Activated naive CD4-positive, alpha-beta T cell treated with anti-CD3 and anti-CD28 coated beads for 36 hours (primary cell): ENCODE data around the gene ACMSD. TPM values are rescaled to one million over a fixed set of nuclear protein-coding genes. Genes with fewer than 3 reads are reported as not detected.

Experiments used
- CTCF ChIA-PET: fragments of 350-600 bp; sonication (Branson Sonifier 250); formaldehyde crosslinking; loops from one replicate; lab custom pipeline; 2021; ENCODE audit warnings: antibody characterized with exemption; lab: Charles Lee
- DNase-seq: peaks from one replicate; pipeline ENCODE4 v3.0.0-alpha.2; 2020
- H3K27ac Mint-ChIP-seq: one replicate; pipeline ENCODE4 v1.8.0; 2021; ENCODE audit warnings: mild to moderate bottlenecking, mixed read lengths
- H3K27me3 Mint-ChIP-seq: one replicate; pipeline ENCODE4 v1.8.0; 2021; ENCODE audit warnings: low read depth, mixed read lengths
- H3K36me3 Mint-ChIP-seq: one replicate; pipeline ENCODE4 v1.8.0; 2021; ENCODE audit warnings: low read depth, mixed read lengths
- H3K4me1 Mint-ChIP-seq: one replicate; pipeline ENCODE4 v1.8.0; 2021; ENCODE audit warnings: low read depth, mixed read lengths
- H3K4me3 Mint-ChIP-seq: one replicate; pipeline ENCODE4 v1.8.0; 2021; ENCODE audit warnings: mild to moderate bottlenecking, moderate library complexity, mixed read lengths
- H3K9me3 Mint-ChIP-seq: one replicate; pipeline ENCODE4 v1.8.0; 2021; ENCODE audit warnings: mixed read lengths
- intact Hi-C: fragments of 100-400 bp; cut with micrococcal nuclease; formaldehyde crosslinking; loops from one replicate; pipeline ENCODE4 v1.15.1; 2023
- microRNA-seq: library from miRNA; unstranded; fragments of <30 nt; microRNA quantifications from one replicate; pipeline ENCODE4 v1.2.0, GENCODE V29; 2022; ENCODE audit warnings: borderline microRNAs expressed, borderline replicate concordance
- total RNA-seq, 2 experiments: library from RNA; stranded (reverse); gene quantifications; one replicate each; pipeline ENCODE4 v1.2.3, GENCODE V29; 2021

The ACMSD gene
- total RNA-seq, 2 experiments from 2014 or later, result not detected

DNA sequence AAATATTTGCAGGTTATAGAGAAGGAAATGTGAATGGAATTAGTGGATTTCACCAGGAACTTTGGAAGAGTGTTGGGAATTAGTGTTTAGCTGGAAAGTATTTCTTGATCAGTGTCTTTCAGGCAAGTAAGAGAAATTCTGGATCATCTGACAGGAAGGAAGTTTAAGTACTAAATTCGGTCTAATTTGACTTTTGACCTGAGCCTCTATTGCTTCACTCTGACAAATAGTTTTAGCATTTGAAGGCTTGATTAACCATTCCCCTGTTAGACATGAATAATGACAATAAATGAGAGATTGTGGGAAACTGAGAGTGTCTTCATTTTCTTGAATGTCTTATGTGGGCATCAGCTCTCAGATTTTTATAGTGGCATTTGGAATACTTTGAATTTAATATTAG is 96.2 kb downstream of the ACMSD start:
- Mint-ChIP-seq H3K27me3 (no peaks in the 10 kb centered on the region), H3K27ac (no peak overlapping the region), H3K9me3 (no peaks in the 10 kb centered on the region), H3K36me3 (peaks cover 22% of the 10 kb centered on the region), H3K4me3 (no peak overlapping the region), H3K4me1 (peaks cover 61% of the 10 kb centered on the region)
- CTCF ChIA-PET, result no interaction called here
- intact Hi-C loops, result no loop called here
- no peak for DNase-seq

DNA sequence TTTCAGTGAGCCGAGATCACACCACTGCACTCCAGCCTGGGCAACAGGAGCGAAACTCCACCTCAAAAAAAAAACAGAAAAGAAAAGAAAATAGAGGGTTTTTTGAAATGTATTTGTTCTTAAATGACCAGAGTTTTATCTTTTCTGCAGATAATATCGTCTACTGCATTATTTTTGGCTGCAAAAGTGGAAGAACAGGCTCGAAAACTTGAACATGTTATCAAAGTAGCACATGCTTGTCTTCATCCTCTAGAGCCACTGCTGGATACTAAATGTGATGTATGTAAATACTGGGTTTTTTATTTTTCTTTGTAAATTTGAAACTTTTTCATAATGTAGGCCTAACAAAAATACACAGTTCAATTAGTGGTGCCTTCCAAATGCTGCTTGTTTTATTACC is 98.3 kb downstream of the ACMSD start:
- DNase-seq, result no peak
- CTCF ChIA-PET, result interaction anchor here (0.8 kb wide), 1 partner anchor 14 kb away, joined by 3 read pairs; no protein-coding TSS in a partner anchor
- peaks cover 27% of the 10 kb centered on the region for H3K36me3 Mint-ChIP-seq
- H3K4me3 Mint-ChIP-seq, result no peak overlapping the region
- H3K27me3 Mint-ChIP-seq, result no peaks in the 10 kb centered on the region
- no peaks in the 10 kb centered on the region for H3K9me3 Mint-ChIP-seq
- H3K27ac Mint-ChIP-seq, result no peak overlapping the region
- H3K4me1 Mint-ChIP-seq, result peaks cover 50% of the 10 kb centered on the region
- intact Hi-C loops, result no loop called here

DNA sequence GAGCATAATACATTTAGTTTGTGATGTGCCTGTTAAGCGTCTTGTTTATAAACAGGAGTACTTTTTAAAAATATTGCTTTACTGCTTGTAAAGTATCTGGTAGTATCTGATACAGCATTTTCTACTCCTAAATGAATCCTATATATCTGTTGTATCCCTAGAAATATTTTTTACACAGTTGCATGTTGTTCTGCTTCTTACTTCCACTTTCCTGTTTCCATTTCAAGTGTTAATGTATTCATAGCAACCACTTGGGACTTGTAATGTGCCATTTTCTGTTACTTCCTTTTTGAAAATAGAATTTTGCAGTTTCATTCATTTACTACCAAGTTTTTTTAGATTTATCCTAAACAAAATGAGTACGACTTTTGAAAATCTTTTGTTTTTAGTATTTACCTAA is 105.1 kb downstream of the ACMSD start:
- intact Hi-C loops, result no loop called here
- peaks cover 32% of the 10 kb centered on the region for H3K4me1 Mint-ChIP-seq
- CTCF ChIA-PET, result no interaction called here
- no peaks in the 10 kb centered on the region for H3K9me3 Mint-ChIP-seq
- H3K27me3 Mint-ChIP-seq, result no peaks in the 10 kb centered on the region
- H3K4me3 Mint-ChIP-seq, result no peak overlapping the region
- H3K27ac Mint-ChIP-seq, result no peak overlapping the region
- DNase-seq, result no peak
- H3K36me3 Mint-ChIP-seq, result peaks cover 38% of the 10 kb centered on the region

DNA sequence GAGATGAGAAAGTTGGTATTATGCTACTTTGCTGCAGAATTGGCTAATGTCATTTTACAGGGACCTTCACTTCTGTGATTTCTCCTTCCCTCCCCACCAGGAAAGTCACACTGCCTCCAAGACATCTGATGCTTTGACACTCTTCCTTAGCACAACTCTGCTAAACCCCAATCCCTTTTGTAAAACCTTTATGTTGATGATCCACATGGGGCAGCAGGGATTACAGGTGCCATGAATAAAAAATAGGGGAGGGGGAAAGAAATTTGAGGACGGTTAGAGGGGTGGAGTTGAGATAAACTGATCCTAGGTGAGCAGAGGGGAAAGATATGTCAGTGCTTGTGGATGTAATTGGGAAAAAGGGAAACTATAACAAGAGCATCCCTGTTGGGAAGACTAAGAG is 106.6 kb downstream of the ACMSD start:
- Mint-ChIP-seq H3K27ac (peak overlapping the region; percentile 1), H3K27me3 (no peaks in the 10 kb centered on the region), H3K36me3 (peaks cover 34% of the 10 kb centered on the region), H3K9me3 (no peaks in the 10 kb centered on the region), H3K4me1 (peaks cover 38% of the 10 kb centered on the region), H3K4me3 (no peak overlapping the region)
- intact Hi-C loops, result no loop called here
- CTCF ChIA-PET, result interaction anchor here (0.6 kb wide), 1 partner anchor 12 kb away, joined by 3 read pairs; no protein-coding TSS in a partner anchor
- DNase-seq, result no peak

DNA sequence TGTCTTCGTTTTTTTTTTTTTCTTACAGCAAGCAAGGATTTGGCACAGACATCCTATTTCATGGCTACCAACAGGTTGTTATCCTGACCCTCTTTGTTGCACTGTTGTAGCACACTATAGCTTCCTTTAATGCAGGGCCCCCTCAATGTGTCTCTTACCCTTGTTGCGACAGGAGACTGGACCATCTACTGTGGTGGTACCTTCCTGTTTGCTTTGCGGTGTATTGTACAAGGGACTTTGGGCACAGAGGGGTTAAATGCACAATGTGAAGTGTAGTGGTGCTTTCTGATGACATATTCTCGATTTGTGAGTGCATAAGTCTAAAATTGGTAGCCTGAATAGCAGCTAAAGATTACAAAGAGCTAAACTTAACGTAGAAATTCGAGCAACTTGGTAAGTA is 107.7 kb downstream of the ACMSD start:
- Mint-ChIP-seq H3K4me3 (no peak overlapping the region), H3K27ac (no peak overlapping the region), H3K4me1 (peaks cover 40% of the 10 kb centered on the region), H3K36me3 (peaks cover 34% of the 10 kb centered on the region), H3K27me3 (no peaks in the 10 kb centered on the region), H3K9me3 (no peaks in the 10 kb centered on the region)
- intact Hi-C loops, result no loop called here
- CTCF ChIA-PET, result interaction anchor here (0.6 kb wide), 3 partner anchors 84 to 1120 kb away, joined by 3 read pairs; no protein-coding TSS in a partner anchor
- no peak for DNase-seq

DNA sequence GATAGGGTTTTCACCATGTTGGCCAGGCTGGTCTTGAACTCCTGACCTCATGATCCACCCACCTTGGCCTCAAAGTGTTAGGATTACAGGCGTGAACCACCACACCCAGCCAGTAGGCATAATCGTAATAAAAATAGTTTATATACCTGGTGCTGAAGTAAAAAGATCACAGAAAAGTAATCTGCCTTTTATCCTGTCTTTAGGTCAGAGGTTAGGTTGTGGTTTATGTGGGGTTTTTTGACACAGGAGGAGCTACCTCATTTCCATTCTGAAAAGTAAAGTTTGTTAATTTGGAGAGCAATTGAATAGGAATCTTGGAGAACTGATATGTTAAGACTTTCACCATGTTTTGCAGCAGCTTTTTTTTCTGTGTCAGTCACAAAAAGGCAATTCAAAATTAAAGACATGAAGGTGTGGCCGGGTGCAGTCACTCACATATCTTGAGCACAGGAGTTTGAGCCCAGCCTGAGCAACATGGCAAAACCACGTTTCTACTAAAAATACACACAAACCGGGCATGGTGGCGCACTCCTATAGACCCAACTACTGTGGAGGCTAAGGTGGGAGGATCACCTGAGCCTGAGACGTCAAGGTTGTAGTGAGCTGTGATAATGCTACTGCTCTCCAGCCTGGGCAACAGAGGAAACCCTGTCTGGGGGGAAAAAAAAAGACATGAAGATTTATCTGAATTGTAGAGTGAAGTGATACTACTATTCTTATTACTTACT is 111.7 kb downstream of the ACMSD start:
- intact Hi-C loops, result no loop called here
- H3K4me3 Mint-ChIP-seq, result no peak overlapping the region
- CTCF ChIA-PET, result interaction anchor here (0.6 to 1.0 kb wide), 3 partner anchors 13 to 262 kb away, joined by 3 to 4 read pairs (median 3); no protein-coding TSS in a partner anchor
- no peaks in the 10 kb centered on the region for H3K27me3 Mint-ChIP-seq
- H3K9me3 Mint-ChIP-seq, result no peaks in the 10 kb centered on the region
- H3K36me3 Mint-ChIP-seq, result peaks cover 44% of the 10 kb centered on the region
- DNase-seq, result no peak
- peaks cover 22% of the 10 kb centered on the region for H3K4me1 Mint-ChIP-seq
- H3K27ac Mint-ChIP-seq, result peak overlapping the region; percentile 53

DNA sequence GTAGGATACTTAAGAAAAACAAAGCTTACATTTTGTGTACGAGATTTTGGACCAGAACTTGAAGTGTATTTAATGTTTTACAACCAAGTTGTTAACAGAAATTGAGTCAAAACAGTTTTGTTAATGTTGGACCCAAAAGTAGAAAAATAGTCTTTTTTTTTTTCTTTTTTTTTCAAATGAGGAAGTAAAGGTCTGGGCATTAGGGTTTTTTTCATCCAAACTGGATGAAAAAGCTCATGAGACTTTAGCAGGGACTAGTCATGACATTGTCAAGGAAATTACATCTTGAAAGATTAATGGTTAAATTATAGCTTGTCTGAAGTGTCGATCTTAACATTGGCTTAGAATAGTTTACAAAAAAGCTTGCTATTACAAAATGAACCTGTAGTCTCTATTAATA is 112.5 kb downstream of the ACMSD start:
- no peaks in the 10 kb centered on the region for H3K9me3 Mint-ChIP-seq
- no peak for DNase-seq
- H3K27me3 Mint-ChIP-seq, result no peaks in the 10 kb centered on the region
- intact Hi-C loops, result no loop called here
- peaks cover 38% of the 10 kb centered on the region for H3K36me3 Mint-ChIP-seq
- no peak overlapping the region for H3K4me3 Mint-ChIP-seq
- CTCF ChIA-PET, result interaction anchor here (0.7 to 1.0 kb wide), 2 partner anchors 14 to 24 kb away, joined by 3 read pairs; no protein-coding TSS in a partner anchor
- H3K27ac Mint-ChIP-seq, result no peak overlapping the region
- H3K4me1 Mint-ChIP-seq, result peaks cover 22% of the 10 kb centered on the region

Small RNA genes lying within 50 kb of the gene (microRNA-seq; reads per million reads assigned to microRNA genes)
- gene MIR5590, result not detected

Other genes with a start within 250 kb of the ACMSD start
- not detected for gene TMEM163, start 119.6 kb upstream of the ACMSD start, total RNA-seq
- gene CCNT2, start 80.2 kb downstream of the ACMSD start, total RNA-seq, result 10 to 100 TPM; 31.9 to 33.2 TPM
- not detected for gene MAP3K19, start 208.8 kb downstream of the ACMSD start, total RNA-seq
- gene RAB3GAP1, start 213.7 kb downstream of the ACMSD start, total RNA-seq, result 10 to 100 TPM; 55.5 to 59.7 TPM